Keratinocyte (primary cell): ENCODE measurements around the gene TMEM132C.

Source experiments
- EZH2 ChIP-seq: IDR thresholded peaks from one replicate; pipeline ENCODE4 v1.6.1; 2012; ENCODE audit warnings: inconsistent platforms, mild to moderate bottlenecking, low read length, moderate library complexity
- TF ChIP-seq, protein P1 (sequence below), 3 experiments: IDR thresholded peaks in 1 of 3; conservative IDR thresholded peaks in 1 of 3; optimal IDR thresholded peaks in 1 of 3; 2 replicates in 2 of 3; 3 replicates in 1 of 3; pipeline versions ENCODE3 to v1.5.1; 2011; ENCODE audit warnings: low read length in 3 of 3, mild to moderate bottlenecking in 3 of 3, moderate library complexity in 2 of 3, control low read depth in 1 of 3, inconsistent platforms in 1 of 3; ENCODE audit not compliant: insufficient read depth in 2 of 3; ENCODE audit errors: extremely low read depth in 1 of 3

DNA sequence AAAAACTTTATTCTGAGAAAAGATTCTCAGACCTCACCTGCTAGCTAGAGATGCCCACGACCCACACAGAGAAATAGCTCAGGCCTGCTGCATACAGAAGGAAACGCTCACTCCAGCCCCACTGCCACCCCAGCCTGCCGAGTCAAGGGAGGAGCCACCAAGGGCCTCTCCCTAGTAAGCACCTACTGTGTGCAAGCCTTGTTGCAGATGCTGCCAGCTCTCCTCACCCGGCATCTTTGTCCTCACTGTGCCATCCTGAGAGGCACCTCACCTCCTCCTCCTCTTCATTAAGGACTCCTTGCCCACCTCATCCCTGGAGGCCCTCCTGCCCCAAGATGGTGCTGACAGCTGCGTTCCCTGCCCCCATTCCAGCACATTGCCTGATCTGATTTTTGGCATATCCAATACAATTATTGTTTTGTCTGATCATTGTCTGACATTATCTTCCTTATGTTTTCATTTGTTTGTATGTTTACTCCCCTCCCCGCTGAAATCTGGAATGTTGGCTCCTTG lies 359.9 kb downstream of the TMEM132C start:
- TF ChIP-seq, protein P1, sequence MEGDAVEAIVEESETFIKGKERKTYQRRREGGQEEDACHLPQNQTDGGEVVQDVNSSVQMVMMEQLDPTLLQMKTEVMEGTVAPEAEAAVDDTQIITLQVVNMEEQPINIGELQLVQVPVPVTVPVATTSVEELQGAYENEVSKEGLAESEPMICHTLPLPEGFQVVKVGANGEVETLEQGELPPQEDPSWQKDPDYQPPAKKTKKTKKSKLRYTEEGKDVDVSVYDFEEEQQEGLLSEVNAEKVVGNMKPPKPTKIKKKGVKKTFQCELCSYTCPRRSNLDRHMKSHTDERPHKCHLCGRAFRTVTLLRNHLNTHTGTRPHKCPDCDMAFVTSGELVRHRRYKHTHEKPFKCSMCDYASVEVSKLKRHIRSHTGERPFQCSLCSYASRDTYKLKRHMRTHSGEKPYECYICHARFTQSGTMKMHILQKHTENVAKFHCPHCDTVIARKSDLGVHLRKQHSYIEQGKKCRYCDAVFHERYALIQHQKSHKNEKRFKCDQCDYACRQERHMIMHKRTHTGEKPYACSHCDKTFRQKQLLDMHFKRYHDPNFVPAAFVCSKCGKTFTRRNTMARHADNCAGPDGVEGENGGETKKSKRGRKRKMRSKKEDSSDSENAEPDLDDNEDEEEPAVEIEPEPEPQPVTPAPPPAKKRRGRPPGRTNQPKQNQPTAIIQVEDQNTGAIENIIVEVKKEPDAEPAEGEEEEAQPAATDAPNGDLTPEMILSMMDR (optimal IDR thresholded peaks at IDR 0.05 in 1 of 3, IDR thresholded peaks at IDR 0.05 in 1 of 3, conservative IDR thresholded peaks at IDR 0.05 in 1 of 3; ENCODE audit: extremely low read depth in 1 of 3, insufficient read depth in 2 of 3, low read length in 3 of 3) = no peak
- no peak for TF ChIP-seq EZH2
